Measurements from ENCODE around the gene ARID2. TPM values are rescaled to one million over a fixed set of nuclear protein-coding genes. Genes with fewer than 3 reads are reported as not detected.

The ARID2 gene, protein sequence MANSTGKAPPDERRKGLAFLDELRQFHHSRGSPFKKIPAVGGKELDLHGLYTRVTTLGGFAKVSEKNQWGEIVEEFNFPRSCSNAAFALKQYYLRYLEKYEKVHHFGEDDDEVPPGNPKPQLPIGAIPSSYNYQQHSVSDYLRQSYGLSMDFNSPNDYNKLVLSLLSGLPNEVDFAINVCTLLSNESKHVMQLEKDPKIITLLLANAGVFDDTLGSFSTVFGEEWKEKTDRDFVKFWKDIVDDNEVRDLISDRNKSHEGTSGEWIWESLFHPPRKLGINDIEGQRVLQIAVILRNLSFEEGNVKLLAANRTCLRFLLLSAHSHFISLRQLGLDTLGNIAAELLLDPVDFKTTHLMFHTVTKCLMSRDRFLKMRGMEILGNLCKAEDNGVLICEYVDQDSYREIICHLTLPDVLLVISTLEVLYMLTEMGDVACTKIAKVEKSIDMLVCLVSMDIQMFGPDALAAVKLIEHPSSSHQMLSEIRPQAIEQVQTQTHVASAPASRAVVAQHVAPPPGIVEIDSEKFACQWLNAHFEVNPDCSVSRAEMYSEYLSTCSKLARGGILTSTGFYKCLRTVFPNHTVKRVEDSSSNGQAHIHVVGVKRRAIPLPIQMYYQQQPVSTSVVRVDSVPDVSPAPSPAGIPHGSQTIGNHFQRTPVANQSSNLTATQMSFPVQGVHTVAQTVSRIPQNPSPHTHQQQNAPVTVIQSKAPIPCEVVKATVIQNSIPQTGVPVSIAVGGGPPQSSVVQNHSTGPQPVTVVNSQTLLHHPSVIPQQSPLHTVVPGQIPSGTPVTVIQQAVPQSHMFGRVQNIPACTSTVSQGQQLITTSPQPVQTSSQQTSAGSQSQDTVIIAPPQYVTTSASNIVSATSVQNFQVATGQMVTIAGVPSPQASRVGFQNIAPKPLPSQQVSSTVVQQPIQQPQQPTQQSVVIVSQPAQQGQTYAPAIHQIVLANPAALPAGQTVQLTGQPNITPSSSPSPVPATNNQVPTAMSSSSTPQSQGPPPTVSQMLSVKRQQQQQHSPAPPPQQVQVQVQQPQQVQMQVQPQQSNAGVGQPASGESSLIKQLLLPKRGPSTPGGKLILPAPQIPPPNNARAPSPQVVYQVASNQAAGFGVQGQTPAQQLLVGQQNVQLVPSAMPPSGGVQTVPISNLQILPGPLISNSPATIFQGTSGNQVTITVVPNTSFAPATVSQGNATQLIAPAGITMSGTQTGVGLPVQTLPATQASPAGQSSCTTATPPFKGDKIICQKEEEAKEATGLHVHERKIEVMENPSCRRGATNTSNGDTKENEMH (N-terminal part only)
- total RNA-seq (2022; extraction: Qiagen RNA extraction; ENCODE audit: low read depth): 7.8 to 11.3 TPM (median 9.3 TPM) in 5 replicates

GRCh38 chr12:45729233-45730083, at the start of gene ARID2:
Gene ARID2 (plus strand): TSS chr12:45729706. CDS start chr12:45729837, 131 bp downstream.

All from A549 treated with CpdA at 1 μM for 4 hours (cell line).